ENCODE data around the gene KLK2.

KLK2 gene

GRCh38 chr19:50925734-50926133 lies 52.5 kb downstream of the KLK2 start:
- DNase-seq: no peak

- DNase-seq: no peak
Observed at GRCh38 chr19:50926144-50926543, 52.9 kb downstream of the KLK2 start.

GRCh38 chr19:50928831-50929230 lies 55.6 kb downstream of the KLK2 start:
- no peak for DNase-seq

All from effector CD4-positive, alpha-beta T cell (primary cell).